Adrenal gland (tissue), 12 donors: ENCODE data around the gene LZTS2. TPM values are rescaled to one million over a fixed set of nuclear protein-coding genes. Genes with fewer than 3 reads are reported as not detected.

Experiments
- DNase-seq, 7 donors: peaks; one replicate each; pipeline ENCODE4 v3.0.0-alpha.2; 2019 to 2020
- H3K27ac ChIP-seq, 5 donors: fragments of 200-600 bp; sonication (generic) in 4 of 5; 1 replicate in 3 of 5; 2 replicates in 2 of 5; pipeline versions ENCODE4 v1.5.1 to v1.8.0; 2016 to 2020; ENCODE audit warnings: mild to moderate bottlenecking in 1 of 5
- H3K27me3 ChIP-seq: fragments of 200-600 bp; 2 replicates; pipeline ENCODE4 v1.8.0; 2021
- H3K36me3 ChIP-seq, 2 donors: fragments of 200-600 bp; replicated peaks in 1 of 2; 1 replicate in 1 of 2; 2 replicates in 1 of 2; pipeline versions ENCODE4 v1.5.1 to v1.8.0; 2018 to 2022
- H3K4me1 ChIP-seq, 2 donors: fragments of 200-600 bp; replicated peaks in 1 of 2; 1 replicate in 1 of 2; 2 replicates in 1 of 2; pipeline versions ENCODE4 v1.5.1 to v1.8.0; 2018 to 2021
- H3K4me3 ChIP-seq, 4 donors: fragments of 200-600 bp; sonication (generic) in 3 of 4; one replicate each; pipeline ENCODE4 v1.5.1; 2016 to 2018
- H3K9me3 ChIP-seq, 3 donors: fragments of 200-600 bp; sonication (generic) in 1 of 3; replicated peaks in 1 of 3; 1 replicate in 2 of 3; 2 replicates in 1 of 3; pipeline versions ENCODE4 v1.5.1 to v1.8.0; 2016 to 2021
- POLR2A ChIP-seq, 2 donors: fragments of 450-650 bp; IDR thresholded peaks; one replicate each; pipeline ENCODE4 v1.6.1; 2017; ENCODE audit warnings: antibody characterized with exemption in 2 of 2, mild to moderate bottlenecking in 2 of 2, moderate library complexity in 1 of 2
- WGBS, 4 donors: extraction: QIAGEN DNeasy Blood & Tissue Kit in 2 of 4; methylation state at CpG; one replicate each; pipeline versions ENCODE4 v1.1.5 to v1.1.7; 2013 to 2017; 5-methylcytosine and 5-hydroxymethylcytosine counted together
- intact Hi-C, 2 donors: fragments of 100-400 bp; cut with DNase I; formaldehyde crosslinking; loops; one replicate each; pipeline versions ENCODE4 v1.14.1 to v1.15.0; 2022 to 2023
- polyA plus RNA-seq, 3 donors: library from polyadenylated mRNA; stranded (reverse); fragments of 200-250 nt in 2 of 3; fragments of 350-450 nt in 1 of 3; fragmentation: Illumina TruSeq in 1 of 3; extraction: RNeasy Lipid Tissue Mini Kit (QIAGEN cat#74804) in 1 of 3; gene quantifications; one replicate each; pipeline ENCODE4 v1.2.3, GENCODE V29; 2013 to 2014
- total RNA-seq, 9 donors: library from RNA; depleted of rRNA in 4 of 9; stranded (reverse); fragments of >200 nt in 4 of 9; fragments of 120-200 nt in 1 of 9; fragmentation: NEBNext Ultra II Directional in 1 of 9; extraction: Animal tissue kit (Norgen Biotek cat#: 25700) in 1 of 9; gene quantifications; one replicate each; pipeline versions ENCODE4 v1.1.0 to v1.2.4, GENCODE V29; 2013 to 2023
- TF ChIP-seq, protein P1 (sequence below), 6 experiments: fragments of 450-650 bp in 4 of 6; fragments of 200-600 bp in 2 of 6; sonication (generic) in 1 of 6; IDR thresholded peaks; 1 replicate in 5 of 6; 2 replicates in 1 of 6; pipeline versions ENCODE4 v1.5.1 to v1.8.0; 2016 to 2021; ENCODE audit warnings: antibody characterized with exemption in 6 of 6, mild to moderate bottlenecking in 2 of 6, moderate library complexity in 1 of 6
- donor health status: healthy with polysubstance abuse.
- donor health status: Bipolar disorder and iron deficiency.
- donor health status: DM: yes; HTN: yes; CAD: no.
- donor health status: DM: no; HTN: no; CAD: no.
- donor health status: DM: no; HTN: no; CAD: no.
- donor health status: DM: yes; HTN: yes; CAD: no.

The LZTS2 gene
- total and polyA plus RNA-seq, 12 donors: 12.2 to 232 (median 101) TPM

DNA sequence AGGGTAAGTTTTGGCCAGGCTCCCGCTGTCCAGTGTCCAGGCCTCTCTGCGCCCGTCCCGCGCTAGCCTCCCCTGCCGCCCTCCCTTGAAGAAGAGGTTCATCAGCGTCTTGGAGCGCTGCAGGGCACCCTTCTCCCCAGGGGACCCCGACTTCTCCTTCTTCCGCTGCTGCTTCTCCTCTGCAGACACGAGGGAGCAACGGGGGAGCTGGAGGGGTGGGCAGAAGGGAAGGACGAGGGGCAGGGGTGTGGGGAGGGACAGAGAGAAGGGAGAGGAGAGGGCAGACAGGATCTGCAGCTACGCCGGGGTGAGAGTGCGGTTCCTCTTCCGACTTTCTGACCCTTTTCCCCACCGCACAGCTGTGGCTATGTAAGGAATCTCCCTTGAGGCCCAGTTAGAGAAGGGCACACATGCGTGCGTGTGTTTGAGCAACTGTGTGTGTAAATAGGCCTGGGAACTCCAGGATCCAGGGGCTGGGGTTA, 18.6 kb downstream of the LZTS2 start:
- H3K4me3 ChIP-seq: no peak overlapping the region
- H3K4me1 ChIP-seq: peaks cover 0 to 3% of the 10 kb centered on the region in 2 donors
- intact Hi-C loops: no loop called here
- DNase-seq: no peak
- no peaks in the 10 kb centered on the region for H3K36me3 ChIP-seq
- no peaks in the 10 kb centered on the region for H3K9me3 ChIP-seq
- H3K27ac ChIP-seq: no peak overlapping the region
- 60 to 63% (median 62%) methylated on average over 17 to 20 of the region's 20 CpGs for WGBS, 4 donors
- TF ChIP-seq POLR2A (IDR thresholded peaks at IDR 0.05): no peak
- TF ChIP-seq, protein P1, sequence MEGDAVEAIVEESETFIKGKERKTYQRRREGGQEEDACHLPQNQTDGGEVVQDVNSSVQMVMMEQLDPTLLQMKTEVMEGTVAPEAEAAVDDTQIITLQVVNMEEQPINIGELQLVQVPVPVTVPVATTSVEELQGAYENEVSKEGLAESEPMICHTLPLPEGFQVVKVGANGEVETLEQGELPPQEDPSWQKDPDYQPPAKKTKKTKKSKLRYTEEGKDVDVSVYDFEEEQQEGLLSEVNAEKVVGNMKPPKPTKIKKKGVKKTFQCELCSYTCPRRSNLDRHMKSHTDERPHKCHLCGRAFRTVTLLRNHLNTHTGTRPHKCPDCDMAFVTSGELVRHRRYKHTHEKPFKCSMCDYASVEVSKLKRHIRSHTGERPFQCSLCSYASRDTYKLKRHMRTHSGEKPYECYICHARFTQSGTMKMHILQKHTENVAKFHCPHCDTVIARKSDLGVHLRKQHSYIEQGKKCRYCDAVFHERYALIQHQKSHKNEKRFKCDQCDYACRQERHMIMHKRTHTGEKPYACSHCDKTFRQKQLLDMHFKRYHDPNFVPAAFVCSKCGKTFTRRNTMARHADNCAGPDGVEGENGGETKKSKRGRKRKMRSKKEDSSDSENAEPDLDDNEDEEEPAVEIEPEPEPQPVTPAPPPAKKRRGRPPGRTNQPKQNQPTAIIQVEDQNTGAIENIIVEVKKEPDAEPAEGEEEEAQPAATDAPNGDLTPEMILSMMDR (IDR thresholded peaks at IDR 0.05): no peak
- no peaks in the 10 kb centered on the region for H3K27me3 ChIP-seq

DNA sequence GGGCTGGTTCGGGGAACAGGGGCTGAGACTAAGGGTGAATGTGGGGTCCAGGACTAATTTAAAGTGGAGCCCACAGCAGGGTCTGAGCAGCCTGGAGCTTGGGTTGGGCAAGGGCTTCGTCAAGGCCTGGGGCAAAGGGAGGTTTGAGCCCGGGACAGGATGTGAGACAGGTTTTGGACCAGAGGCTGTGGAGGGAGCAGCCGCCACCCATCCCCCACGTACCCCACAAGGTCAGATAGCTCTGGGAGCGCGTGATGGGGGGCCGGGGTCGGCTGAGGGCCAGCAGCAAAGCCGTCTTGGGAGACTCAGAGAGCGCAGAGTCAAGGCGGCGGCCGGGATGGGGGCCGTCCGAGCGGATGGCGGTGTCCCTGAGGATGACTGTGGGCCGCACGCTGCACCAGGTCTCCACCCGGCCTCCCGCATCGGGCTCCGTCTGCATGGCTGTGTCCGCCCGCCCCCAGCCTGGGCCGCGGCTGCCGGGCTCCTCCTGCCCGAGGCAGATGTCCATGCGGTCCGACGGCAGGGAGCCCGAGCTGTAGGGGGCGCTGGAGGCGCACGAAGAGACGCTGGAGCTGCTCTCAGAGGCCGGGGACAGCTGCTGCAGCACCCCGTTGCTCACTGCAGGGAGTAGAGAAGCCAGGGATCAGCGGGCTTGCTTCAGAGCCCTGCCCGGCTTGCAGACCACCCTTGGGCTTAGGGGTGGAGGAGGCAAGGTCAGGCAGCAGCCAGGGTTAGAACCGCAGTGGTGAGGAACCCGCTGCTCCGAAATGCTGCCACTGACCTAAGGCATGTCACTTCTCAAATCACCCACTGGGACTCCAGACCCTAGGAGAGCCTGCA, 19.2 kb downstream of the LZTS2 start:
- Histone ChIP-seq H3K36me3 (no peaks in the 10 kb centered on the region), H3K4me3 (no peak overlapping the region), H3K27ac (no peak overlapping the region), H3K9me3 (no peaks in the 10 kb centered on the region), H3K27me3 (no peaks in the 10 kb centered on the region), H3K4me1 (no peaks in the 10 kb centered on the region)
- 19 to 54% (median 27%) methylated on average over 4 to 45 of the region's 45 CpGs for WGBS, 4 donors
- TF ChIP-seq POLR2A (IDR thresholded peaks at IDR 0.05): no peak
- TF ChIP-seq, protein P1 (IDR thresholded peaks at IDR 0.05): peak; percentile 54 to 83 (median 71)
- DNase-seq: peak; percentile 81 to 93 (median 89)
- intact Hi-C loops: no loop called here

DNA sequence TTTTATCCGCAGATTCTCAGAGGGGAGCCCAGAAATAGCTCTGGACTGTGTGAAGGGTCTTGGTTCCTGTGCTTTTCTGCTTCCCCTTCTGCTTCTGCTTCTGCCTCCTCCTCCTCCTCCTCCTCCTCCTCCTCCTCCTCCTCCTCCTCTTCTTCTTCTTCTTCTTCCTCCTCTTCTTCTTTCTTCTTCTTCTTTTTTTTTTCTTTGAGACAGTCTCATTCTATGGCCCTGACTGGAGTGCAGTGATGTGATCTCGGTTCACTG, 19.8 kb downstream of the LZTS2 start:
- Histone ChIP-seq H3K4me1 (no peaks in the 10 kb centered on the region), H3K4me3 (no peak overlapping the region), H3K27ac (no peak overlapping the region), H3K27me3 (no peaks in the 10 kb centered on the region), H3K9me3 (no peaks in the 10 kb centered on the region), H3K36me3 (no peaks in the 10 kb centered on the region)
- TF ChIP-seq, protein P1 (IDR thresholded peaks at IDR 0.05): no peak
- no peak for TF ChIP-seq POLR2A (IDR thresholded peaks at IDR 0.05)
- DNase-seq: no peak
- WGBS, 4 donors: 43 to 64% (median 59%) methylated on average over 2 of the region's 2 CpGs
- intact Hi-C loops: no loop called here

DNA sequence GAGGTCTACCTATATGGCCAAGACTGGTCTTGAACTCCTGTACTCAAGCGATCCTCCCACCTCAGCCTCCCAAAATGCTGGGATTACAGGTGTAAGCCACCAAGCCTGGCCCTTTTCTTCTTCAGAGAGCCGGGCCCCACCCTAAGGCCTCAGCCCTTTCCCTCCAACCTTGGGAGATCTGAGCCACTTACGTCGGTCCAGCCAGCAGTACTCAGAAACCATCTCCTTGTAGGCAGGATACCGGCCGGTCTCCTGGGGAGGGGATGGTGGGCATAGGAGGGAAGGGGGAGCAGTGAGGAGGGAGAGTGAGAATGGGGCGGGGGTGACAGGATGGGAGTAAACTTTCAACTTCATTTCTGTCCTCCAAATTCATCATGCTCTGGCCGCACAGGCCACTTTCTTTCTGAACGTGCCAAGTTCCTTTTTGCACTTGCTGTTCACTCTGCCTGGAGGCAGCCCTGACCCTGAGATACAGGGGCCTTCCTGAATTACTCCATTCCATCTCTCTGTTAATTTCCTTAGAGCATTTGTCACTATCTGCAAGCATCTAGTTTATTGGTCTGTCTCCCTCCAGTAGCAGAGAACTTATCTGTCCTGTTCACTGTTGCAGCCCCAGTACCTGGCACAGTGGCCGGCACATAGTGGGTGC, 20.9 kb downstream of the LZTS2 start:
- H3K9me3 ChIP-seq: no peaks in the 10 kb centered on the region
- H3K36me3 ChIP-seq: no peaks in the 10 kb centered on the region
- no peak for TF ChIP-seq POLR2A (IDR thresholded peaks at IDR 0.05)
- TF ChIP-seq, protein P1 (IDR thresholded peaks at IDR 0.05): no peak
- no peak overlapping the region for H3K4me3 ChIP-seq
- no peak for DNase-seq
- H3K27ac ChIP-seq: peak overlapping the region in 1 of 5 donors; percentile 71
- 40 to 54% (median 47%) methylated on average over 10 of the region's 10 CpGs for WGBS, 4 donors
- H3K4me1 ChIP-seq: no peaks in the 10 kb centered on the region
- intact Hi-C loops: no loop called here
- H3K27me3 ChIP-seq: no peaks in the 10 kb centered on the region
